HepG2 (cell line): ENCODE data around the gene MIPEP. TPM values are rescaled to one million over a fixed set of nuclear protein-coding genes. Genes with fewer than 3 reads are reported as not detected.

Experiments used
- ARID4A ChIP-seq: sonication (generic); formaldehyde crosslinking; IDR thresholded peaks from 2 replicates; pipeline ENCODE4 v1.5.0; 2020; ENCODE audit warnings: mild to moderate bottlenecking, missing genetic modification reagents, borderline replicate concordance
- ATF1 ChIP-seq: IDR thresholded peaks from 2 replicates; pipeline ENCODE4 v1.6.1; 2016; ENCODE audit warnings: mild to moderate bottlenecking, control low read depth
- ATF2 ChIP-seq: sonication (generic); formaldehyde crosslinking; IDR thresholded peaks from 2 replicates; pipeline ENCODE4 v1.4.0; 2020; ENCODE audit warnings: missing genetic modification reagents
- CREBL2 ChIP-seq: sonication (generic); formaldehyde crosslinking; IDR thresholded peaks from 2 replicates; pipeline ENCODE4 v1.8.1; 2023; ENCODE audit warnings: missing genetic modification reagents, mild to moderate bottlenecking, borderline replicate concordance
- ELF1 ChIP-seq: sonication (generic); formaldehyde crosslinking; IDR thresholded peaks from 2 replicates; pipeline ENCODE4 v1.4.0; 2020; ENCODE audit warnings: missing genetic modification reagents
- HNRNPLL ChIP-seq: fragments of 200-400 bp; formaldehyde crosslinking; IDR thresholded peaks from 2 replicates; pipeline ENCODE4 v1.6.1; 2017; ENCODE audit warnings: mild to moderate bottlenecking, low read depth, low read length; ENCODE audit not compliant: poor library complexity, severe bottlenecking
- PATZ1 ChIP-seq: sonication (generic); formaldehyde crosslinking; IDR thresholded peaks from 2 replicates; pipeline ENCODE4 v1.4.0; 2020; ENCODE audit warnings: missing genetic modification reagents
- SNAPC4 ChIP-seq: sonication (generic); formaldehyde crosslinking; IDR thresholded peaks from 2 replicates; pipeline ENCODE4 v1.4.0; 2020; ENCODE audit warnings: mild to moderate bottlenecking, missing genetic modification reagents
- SNAPC5 ChIP-seq: sonication (generic); formaldehyde crosslinking; IDR thresholded peaks from 2 replicates; pipeline ENCODE4 v1.8.1; 2023; ENCODE audit warnings: mild to moderate bottlenecking, missing genetic modification reagents, borderline replicate concordance
- ZFP82 ChIP-seq: sonication (generic); formaldehyde crosslinking; IDR thresholded peaks from 2 replicates; pipeline ENCODE4 v1.5.1; 2020; ENCODE audit warnings: mild to moderate bottlenecking, missing genetic modification reagents, borderline replicate concordance
- ZNF263 ChIP-seq: sonication (generic); formaldehyde crosslinking; IDR thresholded peaks from 2 replicates; pipeline ENCODE4 v1.4.0; 2020; ENCODE audit warnings: missing genetic modification reagents
- ZNF784 ChIP-seq: sonication (generic); formaldehyde crosslinking; IDR thresholded peaks from 2 replicates; pipeline ENCODE4 v1.5.1; 2020; ENCODE audit warnings: missing genetic modification reagents, mild to moderate bottlenecking, borderline replicate concordance
- polyA plus RNA-seq, 8 experiments: library from polyadenylated mRNA; depleted of rRNA in 3 of 8; stranded (reverse) in 7 of 8; unstranded in 1 of 8; fragments of >200 nt; fragmentation: Illumina TruSeq in 4 of 8; extraction: Trizol in 4 of 8; gene quantifications; 2 replicates each; pipeline versions ENCODE4 v1.2.1 to v1.2.3, GENCODE V29; 2011 to 2016; ENCODE audit warnings: low read depth in 4 of 8, missing spikeins in 1 of 8, mixed read lengths in 1 of 8; ENCODE audit not compliant: insufficient read depth in 1 of 8
- total RNA-seq, 5 experiments: library from RNA; depleted of rRNA; stranded (reverse); fragments of >200 nt; fragmentation: Illumina TruSeq; extraction: Trizol; gene quantifications; 2 replicates each; pipeline ENCODE4 v1.2.3, GENCODE V29; 2016; ENCODE audit warnings: low read depth in 1 of 5

MIPEP gene
- total and polyA plus RNA-seq, 2 of the 13 experiments (the other 11 are each of a cell fraction or from before 2014, with no cell fraction given): 9.3 to 24.1 TPM

- peak; percentile 100 for TF ChIP-seq ARID4A
- peak; percentile 64 for TF ChIP-seq PATZ1 (CRISPR knock-in tag)
- TF ChIP-seq CREBL2: no peak; the same call in 1 of the 2 replicates
- 0 out of 2 replicates have a peak, but pooled peaks have one; percentile 63 for TF ChIP-seq ZFP82 (CRISPR knock-in tag)
- peak; percentile 63; the same call in 1 of the 2 replicates for TF ChIP-seq ATF2 (CRISPR knock-in tag)
- no peak for TF ChIP-seq SNAPC4 (CRISPR knock-in tag)
- peak; percentile 78 for TF ChIP-seq ATF1 (CRISPR knock-in tag)
- no peak for TF ChIP-seq ZNF263 (CRISPR knock-in tag)
- peak; percentile 79 for TF ChIP-seq HNRNPLL
- TF ChIP-seq ZNF784 (CRISPR knock-in tag): 0 out of 2 replicates have a peak, but pooled peaks have one; percentile 54
- TF ChIP-seq SNAPC5 (CRISPR knock-in tag): no peak
- peak; percentile 100 for TF ChIP-seq ELF1 (CRISPR knock-in tag)
Measured at GRCh38 chr13:23888658-23889614, at the start of gene MIPEP (continued).
